Mesodermal cell (in vitro differentiated cells): ENCODE results near the gene LGALS9.
"Not testable (repeated sequence)": the region's sequence is repeated elsewhere in the genome, so short reads cannot be mapped to it uniquely, and the experiment has no call there.

Experiments used
- H3K27ac ChIP-seq: 2 replicates; pipeline ENCODE4 v1.7.0; 2013; ENCODE audit warnings: mild to moderate bottlenecking, low read depth, low read length, moderate library complexity; ENCODE audit not compliant: severe bottlenecking
- H3K36me3 ChIP-seq: 2 replicates; pipeline ENCODE4 v1.7.1; 2013; ENCODE audit warnings: mild to moderate bottlenecking, low read length, moderate library complexity; ENCODE audit not compliant: control insufficient read depth, insufficient read depth
- H3K4me1 ChIP-seq: one replicate; pipeline ENCODE4 v1.7.1; 2013; ENCODE audit warnings: mild to moderate bottlenecking, low read length; ENCODE audit not compliant: insufficient read depth, control insufficient read depth, poor library complexity, severe bottlenecking
- H3K4me3 ChIP-seq: 2 replicates; pipeline ENCODE4 v1.7.0; 2013; ENCODE audit warnings: low read length, control low read depth, mild to moderate bottlenecking; ENCODE audit not compliant: insufficient read depth, poor library complexity, severe bottlenecking; ENCODE audit errors: extremely low read depth
- H3K9me3 ChIP-seq: 2 replicates; pipeline ENCODE4 v1.7.1; 2013; ENCODE audit warnings: mild to moderate bottlenecking, low read length, moderate library complexity; ENCODE audit not compliant: control insufficient read depth
- WGBS, 2 experiments: methylation state at CpG; one replicate each; pipeline ENCODE4 v1.1.5; 2013; ENCODE audit warnings: missing lambda C conversion rate in 2 of 2; ENCODE audit not compliant: insufficient coverage in 2 of 2; 5-methylcytosine and 5-hydroxymethylcytosine counted together

The LGALS9 gene

DNA sequence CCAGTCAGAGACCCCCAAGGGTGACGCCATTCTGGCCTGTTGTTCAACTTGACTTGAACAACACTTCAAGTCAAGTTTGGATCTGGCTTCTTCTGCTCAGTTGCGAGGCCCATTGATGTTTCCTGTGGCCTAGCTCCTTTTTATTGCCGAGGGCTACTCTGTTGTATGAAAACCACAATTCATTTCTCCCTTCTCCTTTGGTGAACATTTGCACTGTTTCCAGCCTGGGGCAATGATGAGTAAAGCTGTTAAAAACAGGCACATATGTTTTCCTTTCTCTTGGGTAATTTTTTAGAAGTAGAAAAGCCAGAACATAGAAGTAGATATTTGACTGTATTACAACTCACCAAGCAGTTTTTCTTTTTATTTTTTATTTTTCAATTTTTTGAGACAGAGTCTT is 1.7 kb upstream of the LGALS9 start:
- not testable (repeated sequence) for H3K27ac ChIP-seq, H3K4me3 ChIP-seq, H3K4me1 ChIP-seq, H3K9me3 ChIP-seq
- H3K36me3 ChIP-seq = peaks cover 28% of the 10 kb centered on the region
- WGBS, 2 experiments = 93 to 94% methylated on average over 3 of the region's 3 CpGs

DNA sequence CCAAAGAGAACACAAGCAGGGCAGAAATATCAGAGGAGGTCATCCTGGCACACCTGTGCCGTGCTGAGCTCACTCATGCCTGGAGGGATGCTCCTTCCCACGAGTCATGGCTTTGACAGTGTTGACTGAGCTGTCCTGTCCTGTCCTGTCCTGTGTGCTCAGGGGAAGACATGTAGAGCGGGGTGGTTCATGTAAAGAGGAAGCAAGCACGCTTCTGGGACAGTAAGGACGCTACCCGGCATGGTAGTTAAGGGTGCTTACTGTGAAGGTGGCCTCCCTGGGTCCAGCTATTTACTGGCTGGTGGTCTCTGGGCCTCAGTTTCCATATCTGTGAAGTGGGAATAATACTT is 398 bp downstream of the LGALS9 start:
- peaks cover 12% of the 10 kb centered on the region for H3K36me3 ChIP-seq
- H3K4me3 ChIP-seq = no peak overlapping the region
- peaks cover 2% of the 10 kb centered on the region for H3K4me1 ChIP-seq
- H3K9me3 ChIP-seq = no peaks in the 10 kb centered on the region
- no peak overlapping the region for H3K27ac ChIP-seq
- WGBS, 2 experiments = 93 to 98% methylated on average over 6 of the region's 6 CpGs

GRCh38 chr17:27631897-27632725 is 1.1 kb downstream of the LGALS9 start:
- Histone ChIP-seq H3K4me3 (no peak overlapping the region), H3K9me3 (no peaks in the 10 kb centered on the region), H3K36me3 (peaks cover 6% of the 10 kb centered on the region), H3K4me1 (peaks cover 2% of the 10 kb centered on the region), H3K27ac (no peak overlapping the region)
- WGBS, 2 experiments = 83 to 96% methylated on average over 6 to 8 of the region's 11 CpGs

DNA sequence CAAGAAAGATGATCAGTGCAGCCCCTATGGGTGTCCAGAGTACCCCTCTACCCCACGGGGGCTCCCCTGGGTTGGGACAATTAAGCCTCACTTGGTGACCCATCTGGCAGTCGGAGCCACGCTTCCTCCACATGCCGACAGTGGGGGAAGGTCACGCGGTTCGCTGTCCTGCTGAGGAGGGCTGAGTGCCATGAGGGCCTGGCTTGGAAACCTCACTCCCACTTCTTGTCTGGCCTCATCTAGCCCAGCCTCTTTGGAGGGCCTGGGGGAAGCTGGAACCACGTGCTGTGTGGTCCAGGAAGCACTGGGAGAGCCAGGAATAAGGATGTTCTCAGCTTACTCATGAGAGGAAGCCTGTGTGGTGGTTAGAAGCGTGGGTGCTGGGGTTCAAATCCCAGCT is 1.8 kb downstream of the LGALS9 start:
- H3K4me3 ChIP-seq, H3K36me3 ChIP-seq, H3K27ac ChIP-seq, H3K9me3 ChIP-seq, H3K4me1 ChIP-seq: not testable (repeated sequence)
- WGBS, 2 experiments = 84 to 95% methylated on average over 6 of the region's 9 CpGs

GRCh38 chr17:27633312-27634025 is 2.5 kb downstream of the LGALS9 start:
- Histone ChIP-seq H3K36me3 (no peaks in the 10 kb centered on the region), H3K9me3 (no peaks in the 10 kb centered on the region), H3K27ac (no peak overlapping the region), H3K4me3 (no peak overlapping the region), H3K4me1 (peaks cover 2% of the 10 kb centered on the region)
- 93 to 97% methylated on average over 14 of the region's 14 CpGs for WGBS, 2 experiments

- no peaks in the 10 kb centered on the region for H3K9me3 ChIP-seq
- H3K4me1 ChIP-seq = peaks cover 2% of the 10 kb centered on the region
- no peaks in the 10 kb centered on the region for H3K36me3 ChIP-seq
- no peak overlapping the region for H3K27ac ChIP-seq
- 100% methylated on average over 1 of the region's 1 CpG; no CpG with 5 or more reads in 1 of the 2 experiments for WGBS, 2 experiments
- no peak overlapping the region for H3K4me3 ChIP-seq
Measured at GRCh38 chr17:27634026-27634335, 3.0 kb downstream of the LGALS9 start.

DNA sequence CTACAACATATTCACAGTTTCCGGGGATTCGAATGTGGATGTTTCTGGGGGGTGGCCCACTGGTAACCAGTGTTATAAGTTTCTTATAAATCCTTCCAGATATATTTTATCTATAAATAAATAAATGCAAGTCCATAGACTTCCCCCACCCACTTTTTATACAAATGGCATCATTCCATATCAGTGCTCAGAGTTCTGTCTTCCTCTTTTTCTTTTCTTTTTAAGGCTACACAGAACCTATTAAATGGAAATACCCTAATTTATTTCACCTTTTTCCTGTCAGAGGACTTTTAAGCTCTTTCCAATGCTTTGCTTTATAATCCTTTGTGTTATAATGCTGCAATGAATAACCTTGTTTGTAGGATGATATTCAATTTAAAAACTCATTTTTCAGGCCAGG is 3.8 kb downstream of the LGALS9 start:
- H3K4me1 ChIP-seq = peaks cover 2% of the 10 kb centered on the region
- WGBS, 2 experiments = no CpG with 5 or more reads among the region's 2 CpGs
- H3K36me3 ChIP-seq = no peaks in the 10 kb centered on the region
- H3K27ac ChIP-seq = no peak overlapping the region
- no peaks in the 10 kb centered on the region for H3K9me3 ChIP-seq
- H3K4me3 ChIP-seq = no peak overlapping the region

DNA sequence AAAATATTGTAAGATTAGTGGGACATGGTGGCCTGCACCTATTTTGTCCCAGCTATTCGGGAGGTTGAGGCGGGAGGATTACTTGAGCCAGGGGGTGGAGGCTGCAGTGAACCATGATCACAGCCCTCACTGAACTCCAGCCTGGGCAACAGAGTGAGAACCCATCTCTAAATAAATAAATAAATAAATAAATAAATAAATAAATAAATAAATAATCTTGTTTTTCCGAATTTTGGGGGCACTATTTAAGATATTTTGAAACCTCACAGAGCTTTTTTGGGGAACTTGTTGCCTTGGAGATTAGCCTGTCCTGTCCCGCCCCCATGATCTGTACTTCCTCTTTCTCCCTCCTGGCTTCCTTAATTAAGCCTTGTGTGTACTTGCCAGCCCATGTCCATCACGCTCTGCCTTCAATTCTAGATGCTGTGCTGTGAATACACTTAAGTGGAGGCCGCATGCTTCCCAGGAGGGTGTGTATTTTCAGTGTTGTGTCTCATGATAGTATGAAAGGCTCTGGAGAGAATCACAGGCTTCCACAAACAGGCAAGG is 4.4 kb downstream of the LGALS9 start:
- WGBS, 2 experiments = 86 to 90% methylated on average over 1 to 2 of the region's 6 CpGs
- Histone ChIP-seq H3K4me1 (peaks cover 2% of the 10 kb centered on the region), H3K27ac (no peak overlapping the region), H3K4me3 (no peak overlapping the region), H3K36me3 (no peaks in the 10 kb centered on the region), H3K9me3 (no peaks in the 10 kb centered on the region)

- H3K4me3 ChIP-seq, H3K4me1 ChIP-seq, H3K36me3 ChIP-seq, H3K9me3 ChIP-seq, H3K27ac ChIP-seq: not testable (repeated sequence)
- WGBS, 2 experiments = no CpG with 5 or more reads among the region's 3 CpGs
Measured at GRCh38 chr17:27636005-27636520, 5.1 kb downstream of the LGALS9 start.

DNA sequence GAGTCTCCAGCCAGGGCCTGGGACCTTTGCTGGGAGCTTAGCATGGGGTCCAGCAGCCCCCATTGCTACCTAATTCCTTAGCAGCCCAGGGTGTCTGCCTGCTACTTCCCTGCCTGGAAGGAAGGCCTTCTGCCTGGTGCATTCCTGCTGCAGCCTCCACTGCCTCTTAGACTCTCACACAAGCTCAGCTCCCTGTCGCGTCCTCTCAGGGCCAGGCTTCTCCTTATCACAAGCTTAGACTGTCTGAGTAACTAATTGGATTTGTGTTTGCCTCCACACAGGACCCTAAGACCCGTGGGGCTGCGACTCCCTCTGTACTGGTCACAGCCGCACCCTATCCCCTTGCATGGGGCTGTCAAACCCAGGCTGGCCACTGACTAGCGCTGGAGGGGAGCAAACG is 6.8 kb downstream of the LGALS9 start:
- H3K4me1 ChIP-seq, H3K36me3 ChIP-seq, H3K4me3 ChIP-seq, H3K9me3 ChIP-seq, H3K27ac ChIP-seq: not testable (repeated sequence)
- WGBS, 2 experiments = no CpG with 5 or more reads among the region's 7 CpGs

GRCh38 chr17:27638415-27638914 is 7.5 kb downstream of the LGALS9 start:
- H3K36me3 ChIP-seq, H3K4me1 ChIP-seq, H3K4me3 ChIP-seq, H3K27ac ChIP-seq, H3K9me3 ChIP-seq: not testable (repeated sequence)
- no CpG with 5 or more reads among the region's 5 CpGs for WGBS, 2 experiments
